Measurements from ENCODE around the gene IRF2BP2.
"Not testable (repeated sequence)": the region's sequence is repeated elsewhere in the genome, so short reads cannot be mapped to it uniquely, and the experiment has no call there.

The IRF2BP2 gene

DNA sequence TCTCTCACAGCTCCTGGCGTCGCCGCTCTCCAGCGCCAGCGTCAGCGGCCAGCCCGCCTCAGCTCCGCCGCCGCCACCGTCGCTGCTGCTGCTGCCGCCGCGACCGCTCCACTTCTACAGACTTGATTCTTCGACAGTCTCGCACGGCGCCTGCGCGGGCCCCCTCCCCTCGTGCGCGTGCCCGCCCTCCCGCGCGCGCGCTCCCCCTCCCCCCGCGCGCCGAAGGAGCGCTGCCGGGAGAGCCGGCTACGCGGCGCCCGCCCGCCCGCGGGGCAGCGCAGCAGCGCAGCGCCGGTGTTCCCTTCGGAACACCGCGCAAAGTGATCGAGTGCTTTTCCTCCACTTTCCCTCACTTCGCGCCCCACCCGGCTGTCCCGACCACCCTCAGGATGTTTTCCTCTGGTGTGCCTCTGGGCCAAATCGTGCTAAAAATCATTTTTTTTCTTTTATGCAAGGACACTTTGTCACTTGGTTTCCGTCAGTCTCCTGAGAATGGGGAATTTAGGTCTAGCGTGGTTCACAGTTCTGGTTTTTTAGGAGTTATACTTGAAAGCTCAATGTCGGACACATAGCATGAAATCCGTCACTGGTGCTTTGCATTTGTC lies at the start of gene IRF2BP2:
IRF2BP2 (minus strand) TSS at position 118 of the 605 bp plus-strand sequence. CDS start 684 bp downstream, outside the sequence.
- DNase-seq (ENCODE audit: low spot score): peak; percentile 84

DNA sequence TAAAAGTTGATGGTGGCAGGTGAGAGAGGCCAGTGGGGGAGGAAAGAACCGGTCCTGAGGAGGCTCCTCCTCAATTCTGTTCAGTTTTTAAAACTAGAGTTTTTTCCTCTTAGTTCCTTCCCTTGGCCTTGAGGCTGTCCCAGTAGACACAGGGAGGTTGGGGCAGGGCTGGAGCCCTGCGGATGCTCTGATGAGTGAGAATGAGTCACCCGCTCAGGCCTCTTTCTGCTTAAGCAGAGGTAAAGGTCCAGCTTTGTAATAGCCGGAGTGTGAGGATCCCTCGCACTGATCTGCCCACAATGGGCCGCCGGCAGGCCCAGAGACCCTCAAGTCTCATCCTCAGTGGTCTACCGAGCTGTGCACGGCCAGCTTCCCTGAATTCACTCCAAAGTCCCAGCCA lies 49.6 kb upstream of the IRF2BP2 start:
- DNase-seq (ENCODE audit: low spot score): no peak

DNA sequence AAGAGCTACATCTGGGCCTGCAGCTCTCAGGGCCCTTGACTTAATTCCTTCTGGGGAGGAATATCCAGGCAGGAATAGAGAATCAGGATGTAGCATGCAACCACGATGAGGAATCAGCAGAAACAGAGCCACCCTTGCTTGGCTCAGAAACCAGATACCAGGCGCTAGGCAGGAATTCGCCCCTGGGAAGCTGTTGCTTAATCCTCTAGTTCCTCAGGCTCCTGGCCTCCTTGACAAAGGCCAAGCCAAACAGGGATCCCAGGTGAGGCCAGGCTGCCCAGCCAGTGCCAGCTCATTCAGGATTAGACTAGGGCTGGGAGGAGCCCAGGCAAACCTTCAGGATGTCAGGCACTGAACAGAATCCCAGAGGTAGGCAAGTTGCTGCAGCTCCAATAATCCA lies 48.2 kb upstream of the IRF2BP2 start:
- no peak for DNase-seq (ENCODE audit: low spot score)

DNA sequence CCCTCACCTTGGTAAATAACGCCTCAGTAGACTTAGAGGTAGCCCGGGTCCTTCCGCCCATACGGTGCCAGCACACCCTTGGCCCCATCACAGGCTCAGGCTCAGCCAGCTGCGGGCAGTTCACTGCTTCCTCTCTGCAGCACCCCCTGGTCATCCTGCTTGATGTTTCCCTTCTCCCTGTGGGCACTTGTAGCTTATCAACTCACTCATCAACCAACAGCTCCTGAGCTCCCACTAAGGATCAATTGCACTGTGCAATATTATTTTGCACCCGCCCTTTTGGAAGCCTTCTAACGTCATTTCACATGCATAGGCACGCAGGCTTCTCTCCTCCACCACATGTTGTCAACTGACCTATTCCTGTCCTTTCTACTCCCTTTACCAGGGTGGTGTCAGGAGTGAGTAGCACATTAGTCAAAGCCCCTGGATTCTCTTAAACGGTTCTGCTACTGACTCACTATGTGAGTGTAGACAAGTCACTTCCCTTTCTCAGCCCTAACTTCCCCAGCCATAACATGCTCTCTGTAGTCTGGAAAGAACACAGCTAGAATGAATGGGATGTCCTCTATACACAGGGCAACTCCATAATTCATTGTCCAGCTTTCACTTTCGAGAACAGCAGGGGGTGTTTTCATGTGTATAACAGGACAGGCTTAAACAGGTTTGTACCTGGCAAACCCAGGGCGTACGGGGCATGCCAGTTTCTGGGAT lies 47.1 kb upstream of the IRF2BP2 start:
- DNase-seq (ENCODE audit: low spot score): peak; percentile 24

DNA sequence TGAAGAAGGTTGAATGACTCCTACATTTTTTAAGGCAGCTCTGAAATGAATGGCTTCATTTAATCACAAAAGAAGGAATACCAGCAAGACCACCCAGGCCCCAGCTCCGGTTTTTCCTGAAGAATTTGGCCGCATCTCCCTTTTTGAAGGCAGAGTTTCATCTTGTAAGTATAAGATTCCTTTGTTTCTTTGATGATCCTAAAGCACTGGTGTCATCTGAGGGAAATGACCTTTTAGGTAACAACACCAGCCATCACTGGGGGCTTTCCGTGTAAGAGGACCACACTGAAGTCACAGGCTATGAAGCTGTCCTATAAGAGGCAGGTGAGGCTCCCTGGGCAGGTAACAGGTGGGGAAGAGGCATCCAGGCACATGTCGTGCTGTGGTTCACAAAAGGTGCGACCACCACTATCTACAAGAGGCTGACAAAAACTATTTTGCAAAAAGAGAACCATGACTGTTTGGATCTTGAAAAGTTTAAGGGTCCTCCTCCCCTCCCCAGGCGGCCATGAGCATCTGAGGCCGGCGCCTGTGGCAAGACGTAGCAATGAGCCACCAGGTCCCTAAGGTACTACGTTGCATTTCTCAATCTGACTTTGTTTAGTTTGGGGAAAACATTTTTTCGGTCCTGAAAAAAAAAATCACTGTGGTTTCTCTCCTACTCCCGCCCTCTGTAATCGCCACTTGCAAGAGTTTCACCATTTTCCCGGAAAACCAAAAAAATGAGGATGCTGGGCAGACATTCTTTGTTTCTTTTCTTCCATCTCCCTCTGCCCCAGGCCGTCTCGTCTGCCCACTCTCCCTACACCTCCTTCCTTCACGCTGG lies 46.3 kb upstream of the IRF2BP2 start:
- DNase-seq (ENCODE audit: low spot score): no peak

DNA sequence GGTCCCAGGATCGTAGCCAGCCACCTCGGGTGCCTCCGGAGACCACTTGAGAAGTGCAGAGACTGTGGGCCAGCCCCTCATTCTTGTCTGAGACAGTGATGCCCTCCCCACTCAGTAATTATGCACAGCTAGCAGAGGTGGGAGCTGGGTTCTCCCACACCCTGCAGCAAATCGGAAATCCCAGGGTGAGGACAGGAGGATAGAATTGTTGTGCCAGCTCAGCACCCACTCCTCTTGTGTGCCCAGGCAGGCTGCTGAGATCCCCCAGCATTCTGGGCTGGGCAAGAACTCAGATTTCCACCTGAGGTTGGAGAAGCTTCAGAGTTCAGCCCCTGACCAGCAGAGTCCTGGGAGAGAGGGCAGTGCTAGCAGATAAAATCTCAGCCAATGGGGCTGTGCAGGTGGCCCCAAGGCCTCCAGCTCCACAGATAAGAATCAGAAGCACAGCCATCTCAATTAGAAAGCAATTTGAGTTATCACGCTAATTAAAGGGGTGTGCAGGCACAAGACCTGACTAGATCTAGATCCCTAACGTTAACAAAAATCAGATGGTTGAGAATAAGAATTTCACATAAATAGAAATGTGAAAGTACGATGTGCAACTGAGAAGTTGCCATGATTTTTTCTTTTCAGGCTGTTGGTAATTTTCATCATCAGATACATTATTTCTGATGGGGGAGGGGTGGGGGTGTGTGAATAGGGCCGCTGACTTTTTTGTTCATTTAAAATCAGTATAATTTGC lies 45.5 kb upstream of the IRF2BP2 start:
- DNase-seq (ENCODE audit: low spot score): no peak

DNA sequence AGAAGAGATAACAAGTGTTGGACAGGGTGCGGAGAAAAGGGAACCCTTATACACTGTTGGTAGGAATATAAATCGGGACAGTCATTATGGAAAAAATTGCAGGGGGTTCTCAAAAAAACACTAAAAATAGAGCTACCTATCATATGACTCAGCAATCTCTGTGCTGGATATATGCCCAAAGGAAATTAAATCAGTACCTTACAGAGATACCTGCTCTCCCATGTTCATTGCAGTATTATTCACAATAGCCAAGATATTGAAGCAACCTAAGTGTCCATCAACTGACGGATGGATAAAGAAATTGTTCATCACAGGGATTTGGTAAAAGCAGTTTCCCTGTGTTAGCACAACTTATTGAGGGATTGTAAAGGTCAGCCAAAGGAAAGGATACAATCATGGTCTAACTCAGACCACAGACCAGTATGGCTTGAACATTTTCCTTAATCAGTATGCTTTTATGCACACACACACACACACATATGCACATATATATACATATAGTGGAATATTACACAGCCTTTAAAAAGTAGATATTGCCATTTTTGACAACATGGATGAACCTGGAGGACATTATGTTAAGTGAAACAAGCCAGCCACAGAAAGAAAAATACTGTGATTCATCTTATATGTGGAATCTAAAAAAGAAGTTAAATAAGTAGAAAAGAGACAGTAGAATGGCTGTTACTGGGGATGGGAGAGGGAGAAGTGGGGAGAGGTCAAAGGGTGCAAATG lies 44.2 kb upstream of the IRF2BP2 start:
- DNase-seq (ENCODE audit: low spot score): no peak

DNA sequence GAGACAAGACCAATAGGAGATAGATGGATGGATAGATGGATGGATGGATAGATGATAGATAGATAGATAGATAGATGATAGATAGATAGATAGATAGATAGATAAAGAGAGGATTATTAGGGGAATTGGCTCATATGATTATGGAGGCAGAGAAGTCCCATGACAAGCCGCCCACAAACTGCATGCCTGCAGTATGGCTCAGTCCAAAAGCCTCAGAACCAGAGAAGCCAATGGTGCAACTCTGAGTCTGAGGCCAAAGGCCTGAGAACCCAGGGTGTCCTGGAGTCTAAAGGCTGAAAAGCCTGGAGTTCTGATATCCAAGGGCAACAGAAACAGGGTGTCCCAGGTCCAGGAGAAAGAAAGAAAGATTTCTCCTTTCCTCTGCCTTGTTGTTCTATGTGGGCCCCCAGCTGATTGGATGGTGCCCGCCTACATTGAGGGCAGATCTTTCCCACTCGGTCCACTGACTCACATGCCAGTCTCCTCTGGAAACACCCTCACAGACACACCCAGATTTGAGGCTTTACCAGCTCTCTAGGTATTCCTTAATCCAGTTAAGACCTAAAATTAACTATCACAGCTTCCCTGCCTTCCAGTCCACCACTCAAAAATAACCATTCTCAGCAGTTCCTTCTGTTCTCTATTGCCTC lies 39.6 kb upstream of the IRF2BP2 start:
- no peak for DNase-seq (ENCODE audit: low spot score)

DNA sequence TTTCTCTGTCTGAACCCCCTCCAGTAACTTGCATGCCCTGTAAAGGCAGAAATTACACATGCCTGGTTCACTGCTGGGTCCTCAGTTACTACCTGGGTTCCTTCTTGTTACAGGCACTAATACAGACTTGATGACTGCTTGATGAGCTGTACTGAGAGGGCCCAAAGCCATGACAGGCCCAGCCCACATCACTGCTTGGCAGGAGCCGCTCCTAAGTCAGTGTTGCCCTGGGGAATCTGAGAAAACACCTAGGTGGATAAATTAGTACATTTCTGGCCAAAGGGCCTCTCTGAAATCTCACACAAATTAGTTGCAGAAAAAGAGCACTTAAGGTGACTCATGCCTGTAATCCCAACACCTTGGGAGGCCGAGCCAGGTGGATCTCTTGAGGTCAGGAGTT lies 37.8 kb upstream of the IRF2BP2 start:
- no peak for DNase-seq (ENCODE audit: low spot score)

DNA sequence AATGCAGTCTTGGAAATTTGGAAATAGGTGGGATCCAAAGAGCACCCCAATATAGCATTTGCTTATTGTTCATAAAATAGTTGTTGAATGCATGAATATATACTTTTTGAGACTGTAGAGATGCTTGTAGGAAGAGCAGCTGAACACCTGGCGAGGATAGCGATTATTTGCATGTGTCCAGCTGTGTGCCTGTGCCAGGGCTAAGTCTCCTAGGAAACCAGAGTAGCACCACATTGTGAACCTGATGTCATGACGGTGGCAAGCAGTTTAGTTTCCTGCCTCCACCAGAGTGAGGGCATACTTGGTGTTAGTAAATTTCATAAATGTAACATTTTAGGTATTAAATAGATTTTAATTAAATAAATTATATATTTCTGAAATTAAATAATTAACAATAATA lies 37.3 kb upstream of the IRF2BP2 start:
- DNase-seq (ENCODE audit: low spot score): no peak

DNA sequence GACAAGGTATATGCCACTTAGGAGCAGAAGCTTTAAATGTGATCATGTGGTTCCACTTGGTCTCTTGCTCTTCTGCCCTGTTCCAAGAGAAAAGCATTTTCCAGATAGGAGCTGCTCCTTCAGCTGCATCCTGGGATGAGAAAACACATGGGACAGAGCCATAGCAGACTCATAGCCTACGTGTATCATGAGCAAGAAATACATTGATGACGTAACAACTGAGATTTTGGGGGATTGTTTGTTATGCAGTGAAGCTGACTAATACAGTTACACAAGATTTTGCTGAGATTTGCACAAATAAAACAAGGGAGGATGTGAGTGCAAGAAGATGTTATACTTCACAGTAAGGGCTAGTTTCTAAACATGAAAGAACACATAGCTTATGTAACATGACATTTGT lies 36.0 kb upstream of the IRF2BP2 start:
- DNase-seq (ENCODE audit: low spot score): no peak

DNA sequence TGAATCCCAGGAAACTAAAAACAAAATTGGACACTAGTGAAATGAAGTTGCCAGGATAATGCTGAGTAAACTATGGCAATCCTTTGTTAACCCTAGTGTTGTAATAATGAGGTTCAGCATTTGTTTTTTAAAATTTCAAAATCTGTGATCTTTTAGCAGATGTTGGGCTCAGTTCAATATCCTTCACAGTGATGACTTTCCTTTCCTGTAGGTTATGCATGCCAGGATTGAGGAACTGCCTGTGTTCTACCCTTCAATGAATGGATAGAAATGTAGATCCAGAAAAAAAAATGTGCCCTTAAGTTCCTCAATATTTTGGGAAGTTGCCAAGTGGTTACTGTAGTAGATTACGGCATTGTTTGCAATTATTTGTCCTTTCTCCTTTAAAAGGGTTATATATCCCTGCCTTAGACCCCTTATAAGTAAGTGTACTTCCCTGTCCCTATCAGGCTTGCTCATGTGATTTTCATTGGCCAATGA lies 35.5 kb upstream of the IRF2BP2 start:
- DNase-seq (ENCODE audit: low spot score): no peak

DNA sequence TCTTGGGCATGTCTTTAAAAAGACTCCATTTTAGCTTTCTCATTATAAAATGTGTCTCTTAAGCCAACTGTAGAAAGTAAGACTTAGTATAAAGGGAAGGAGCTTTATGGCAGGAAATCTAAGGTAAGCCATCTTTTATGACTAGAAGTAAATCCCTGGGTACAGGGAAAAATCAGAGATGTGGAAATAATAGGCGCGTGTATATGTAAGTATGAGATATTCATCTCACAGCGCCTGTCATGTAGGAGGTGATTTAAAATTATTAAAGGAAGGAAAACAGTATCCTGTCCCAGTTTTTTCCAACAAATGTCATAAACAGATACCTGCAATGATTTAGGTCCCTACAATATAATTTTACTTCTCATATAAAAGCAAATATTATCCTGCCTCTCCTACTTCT lies 35.0 kb upstream of the IRF2BP2 start:
- no peak for DNase-seq (ENCODE audit: low spot score)

DNA sequence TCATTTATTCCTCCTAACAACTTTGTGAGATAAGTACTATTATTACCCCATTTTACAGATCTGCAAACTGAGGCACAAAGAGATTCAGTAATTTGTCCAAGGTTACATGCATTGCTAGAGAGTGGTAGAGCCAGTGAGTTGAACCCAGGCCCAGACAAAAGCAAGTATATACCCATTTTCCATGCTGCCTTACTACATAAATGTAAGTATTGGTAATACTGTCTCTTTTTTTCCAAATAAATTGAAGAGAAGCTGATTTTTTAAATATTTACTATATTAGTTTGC lies 33.8 kb upstream of the IRF2BP2 start:
- no peak for DNase-seq (ENCODE audit: low spot score)

DNA sequence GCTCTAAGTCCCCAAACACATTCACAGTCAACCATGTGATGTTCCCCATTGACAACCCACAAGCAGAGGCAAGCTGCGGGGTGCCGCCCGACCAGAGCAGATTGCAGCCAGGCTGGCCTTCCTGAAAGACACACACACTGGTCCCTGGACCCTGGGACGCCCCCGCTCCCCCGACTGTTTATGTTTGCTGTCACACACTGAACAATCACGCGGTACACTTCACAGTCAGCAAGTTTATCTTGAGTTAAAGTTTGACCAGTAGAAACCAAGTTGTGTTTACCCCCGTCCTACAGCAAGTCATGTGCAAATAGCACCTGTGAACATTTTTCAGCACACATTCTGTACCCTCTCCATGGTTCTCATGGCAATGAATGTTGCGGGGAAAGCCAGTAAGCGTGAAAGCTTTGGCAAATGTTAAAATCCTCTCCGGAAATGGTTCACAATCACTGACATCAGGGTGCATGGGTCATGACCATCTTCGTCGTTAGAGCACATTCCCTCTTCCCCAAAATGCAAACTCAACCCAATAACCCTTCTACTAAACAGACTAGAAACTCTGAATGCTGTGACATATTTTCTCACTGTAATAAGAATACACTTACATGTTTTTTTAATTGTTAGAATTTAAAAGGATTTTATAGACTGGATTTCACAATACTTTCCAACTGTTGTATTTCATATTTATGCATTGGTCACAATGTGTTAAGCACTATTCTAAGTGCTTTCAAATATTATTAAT lies 33.3 kb upstream of the IRF2BP2 start:
- DNase-seq (ENCODE audit: low spot score): no peak

DNA sequence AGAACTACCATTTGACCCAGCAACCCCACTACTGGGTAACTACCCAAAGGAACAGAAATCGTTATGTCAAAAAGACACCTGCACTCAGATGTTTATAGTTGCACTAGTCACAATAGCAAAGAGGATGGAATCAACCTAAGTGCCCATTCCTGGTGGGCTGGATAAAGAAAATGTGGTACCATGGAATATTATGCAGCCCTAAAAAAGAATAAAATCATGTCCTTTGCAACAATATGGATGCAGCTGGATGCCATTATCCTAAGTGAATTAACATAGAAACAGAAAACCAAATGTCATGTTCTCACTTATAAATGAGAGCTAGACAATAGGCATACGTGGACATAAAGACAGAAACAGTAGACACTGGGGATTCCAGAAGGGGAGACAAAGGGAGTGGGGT lies 32.5 kb upstream of the IRF2BP2 start:
- DNase-seq (ENCODE audit: low spot score): no peak

DNA sequence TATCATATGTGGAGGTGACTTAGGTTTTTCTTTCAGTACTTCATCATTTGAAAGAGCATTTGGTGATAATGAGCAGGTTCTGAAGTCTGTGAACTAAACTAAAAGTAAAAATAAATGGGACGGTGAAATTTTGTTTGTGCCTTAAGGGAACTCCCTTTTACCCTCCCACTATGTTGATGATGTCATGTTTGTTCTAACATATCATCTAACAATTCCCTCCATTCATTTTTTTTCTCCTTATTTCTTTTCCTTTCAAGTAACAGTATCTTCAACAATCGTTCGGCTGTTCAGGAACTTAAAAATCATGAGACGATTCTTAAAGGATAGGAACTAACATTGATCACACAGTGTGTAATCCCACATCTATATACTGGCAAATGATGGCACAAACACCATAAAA lies 30.0 kb upstream of the IRF2BP2 start:
- DNase-seq (ENCODE audit: low spot score): no peak

DNA sequence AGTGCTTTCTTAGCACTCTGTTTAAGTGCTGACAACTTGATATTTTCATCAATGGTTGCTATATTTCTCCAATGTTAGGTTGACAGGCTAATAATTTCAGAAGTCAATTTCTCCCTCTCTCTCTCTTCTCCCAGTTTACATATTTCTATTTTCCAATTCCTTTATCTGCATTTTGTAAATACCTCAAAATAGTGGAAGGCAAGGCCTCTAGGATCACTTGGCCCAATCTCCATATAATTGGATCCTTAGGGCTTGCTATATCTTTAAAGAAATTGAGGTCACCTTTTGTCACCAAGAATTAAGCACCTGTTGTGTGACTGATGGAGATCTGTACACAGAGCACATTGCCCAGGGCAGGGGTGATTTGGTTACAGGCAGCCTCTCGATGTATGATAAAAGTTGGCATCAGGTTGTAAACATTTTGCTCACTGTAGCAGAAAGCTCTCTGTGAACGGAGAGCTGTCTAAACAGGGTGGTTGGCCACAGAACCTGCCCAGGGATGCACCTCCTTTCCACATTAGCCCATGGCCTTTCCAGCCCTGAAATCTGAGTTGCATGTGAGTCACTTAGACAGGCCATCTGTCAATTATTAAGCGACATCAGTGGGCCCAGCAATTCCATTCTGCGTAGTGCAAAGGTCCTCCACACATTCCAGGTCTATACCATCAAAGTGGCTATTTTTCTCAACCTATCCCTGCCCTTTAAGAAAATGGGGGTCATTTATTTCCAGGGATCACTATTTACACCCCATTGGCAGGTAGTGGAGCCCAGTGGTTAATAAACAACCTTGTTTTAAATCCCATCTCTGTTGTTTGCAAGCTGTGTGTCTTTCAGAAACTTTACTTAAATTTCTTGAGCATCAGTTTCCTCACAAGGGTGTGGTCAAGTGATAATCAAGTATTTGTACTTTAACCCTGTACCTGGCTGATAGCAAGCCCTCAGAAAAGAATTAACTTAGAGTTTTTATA lies 29.1 kb upstream of the IRF2BP2 start:
- DNase-seq (ENCODE audit: low spot score): no peak

DNA sequence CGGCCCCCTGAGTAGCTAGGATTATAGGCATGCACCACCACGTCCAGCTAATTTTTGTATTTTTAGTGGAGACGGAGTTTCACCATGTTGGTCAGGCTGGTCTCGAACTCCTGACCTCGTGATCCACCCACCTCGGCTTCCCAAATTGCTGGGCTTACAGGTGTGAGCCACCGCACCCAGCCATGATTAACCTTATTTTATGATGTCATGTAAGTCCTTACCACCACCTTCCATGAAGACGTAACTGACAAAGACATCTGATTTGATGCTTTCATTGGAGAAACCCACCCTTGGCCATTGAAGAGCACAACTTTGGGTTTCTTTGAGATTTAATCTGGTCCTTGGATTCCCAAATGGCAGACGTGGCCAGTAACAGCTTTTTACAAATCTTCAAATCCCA lies 24.9 kb upstream of the IRF2BP2 start:
- DNase-seq (ENCODE audit: low spot score): not testable (repeated sequence)

Measured in activated CD4-positive, alpha-beta T cell treated with anti-CD3 and anti-CD28 coated beads, Interleukin-2, Interleukin-4, amounts not matched to agents 100 ng/mL and 50 ng/mL, durations not matched to agents 16 hours and 8 hours (primary cell).